Thyroid gland (tissue), 4 donors: Measurements from ENCODE around the gene APOL4. TPM values are rescaled to one million over a fixed set of nuclear protein-coding genes. Genes with fewer than 3 reads are reported as not detected.

Source experiments
- DNase-seq, 2 donors: peaks; one replicate each; pipeline ENCODE4 v3.0.0-alpha.2; 2019
- H3K27ac ChIP-seq, 3 donors: fragments of 200-600 bp; sonication (generic); 1 replicate in 2 of 3; 2 replicates in 1 of 3; pipeline ENCODE4 v1.5.1; 2016 to 2019; ENCODE audit warnings: mild to moderate bottlenecking in 1 of 3, moderate library complexity in 1 of 3
- H3K27me3 ChIP-seq: fragments of 200-600 bp; sonication (generic); one replicate; pipeline ENCODE4 v1.5.1; 2019
- H3K36me3 ChIP-seq, 2 donors: fragments of 200-600 bp; sonication (generic); one replicate each; pipeline ENCODE4 v1.5.1; 2016 to 2019
- H3K4me1 ChIP-seq, 2 donors: fragments of 200-600 bp; sonication (generic); one replicate each; pipeline ENCODE4 v1.5.1; 2017 to 2019
- H3K4me3 ChIP-seq, 3 donors: fragments of 200-600 bp; sonication (generic); replicated peaks in 1 of 3; 1 replicate in 2 of 3; 2 replicates in 1 of 3; pipeline ENCODE4 v1.5.1; 2016; ENCODE audit warnings: mild to moderate bottlenecking in 1 of 3
- H3K9me3 ChIP-seq: fragments of 200-600 bp; sonication (generic); one replicate; pipeline ENCODE4 v1.5.1; 2017
- POLR2A ChIP-seq, 2 donors: fragments of 450-650 bp; IDR thresholded peaks; one replicate each; pipeline ENCODE4 v1.6.1; 2017; ENCODE audit warnings: antibody characterized with exemption in 2 of 2, mild to moderate bottlenecking in 2 of 2, moderate library complexity in 1 of 2
- WGBS, 2 donors: methylation state at CpG; one replicate each; pipeline ENCODE4 v1.1.5; 2017; 5-methylcytosine and 5-hydroxymethylcytosine counted together
- intact Hi-C: fragments of 100-400 bp; cut with DNase I; formaldehyde crosslinking; loops from one replicate; pipeline ENCODE4 v1.15.1; 2023
- total RNA-seq, 4 donors: library from RNA; depleted of rRNA; stranded (reverse); fragments of >200 nt; gene quantifications; one replicate each; pipeline ENCODE4 v1.2.3, GENCODE V29; 2016
- TF ChIP-seq, protein P1 (sequence below), 6 experiments: fragments of 200-600 bp in 3 of 6; fragments of 450-650 bp in 3 of 6; sonication (generic) in 3 of 6; IDR thresholded peaks; one replicate each; pipeline ENCODE4 v1.5.1; 2016 to 2019; ENCODE audit warnings: antibody characterized with exemption in 6 of 6, mild to moderate bottlenecking in 2 of 6, inconsistent platforms in 1 of 6, moderate library complexity in 1 of 6

The APOL4 gene
- total RNA-seq, 4 donors from 2014 or later = 5.8 to 16.1 (median 7.5) TPM; not detected in 1

DNA sequence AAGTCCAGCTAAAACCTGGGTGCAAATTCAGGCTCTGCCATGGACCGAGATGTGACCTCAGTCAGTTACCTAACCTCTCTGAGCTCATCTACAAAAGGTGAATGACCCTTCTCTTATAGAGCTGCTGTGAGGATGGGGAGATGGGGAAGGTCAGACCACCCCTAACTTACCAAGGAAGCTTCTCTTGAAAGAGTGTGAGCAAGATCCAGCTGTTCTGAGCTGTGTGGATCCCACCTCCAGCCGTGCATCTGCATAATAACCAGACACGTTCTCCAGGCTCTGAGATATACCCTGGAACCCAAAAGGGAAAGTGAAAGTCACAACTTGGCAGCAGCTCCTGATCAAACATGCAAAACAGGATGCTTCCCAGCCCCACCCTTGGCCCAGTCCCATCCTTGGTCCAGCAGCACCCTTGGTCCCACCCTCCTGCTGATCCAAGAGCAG, 41.1 kb downstream of the APOL4 start, which contains the start of gene APOL3:
Gene APOL3, minus strand, starts transcription at position 257 of the 444 bp plus-strand sequence. CDS start 11,700 bp downstream, outside the sequence.
- peak in 1 of 2 donors; percentile 60 for TF ChIP-seq POLR2A (IDR thresholded peaks at IDR 0.05)
- TF ChIP-seq, protein P1, sequence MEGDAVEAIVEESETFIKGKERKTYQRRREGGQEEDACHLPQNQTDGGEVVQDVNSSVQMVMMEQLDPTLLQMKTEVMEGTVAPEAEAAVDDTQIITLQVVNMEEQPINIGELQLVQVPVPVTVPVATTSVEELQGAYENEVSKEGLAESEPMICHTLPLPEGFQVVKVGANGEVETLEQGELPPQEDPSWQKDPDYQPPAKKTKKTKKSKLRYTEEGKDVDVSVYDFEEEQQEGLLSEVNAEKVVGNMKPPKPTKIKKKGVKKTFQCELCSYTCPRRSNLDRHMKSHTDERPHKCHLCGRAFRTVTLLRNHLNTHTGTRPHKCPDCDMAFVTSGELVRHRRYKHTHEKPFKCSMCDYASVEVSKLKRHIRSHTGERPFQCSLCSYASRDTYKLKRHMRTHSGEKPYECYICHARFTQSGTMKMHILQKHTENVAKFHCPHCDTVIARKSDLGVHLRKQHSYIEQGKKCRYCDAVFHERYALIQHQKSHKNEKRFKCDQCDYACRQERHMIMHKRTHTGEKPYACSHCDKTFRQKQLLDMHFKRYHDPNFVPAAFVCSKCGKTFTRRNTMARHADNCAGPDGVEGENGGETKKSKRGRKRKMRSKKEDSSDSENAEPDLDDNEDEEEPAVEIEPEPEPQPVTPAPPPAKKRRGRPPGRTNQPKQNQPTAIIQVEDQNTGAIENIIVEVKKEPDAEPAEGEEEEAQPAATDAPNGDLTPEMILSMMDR (IDR thresholded peaks at IDR 0.05) = no peak
- no peaks in the 10 kb centered on the region for H3K27me3 ChIP-seq
- H3K36me3 ChIP-seq = no peaks in the 10 kb centered on the region
- H3K27ac ChIP-seq = peak within 1 kb of the TSS; percentile 44 to 85 (median 85)
- intact Hi-C loops = no loop called here
- DNase-seq = peak; percentile 53 to 57
- 51 to 56% methylated on average over 3 of the region's 3 CpGs for WGBS, 2 donors
- H3K4me1 ChIP-seq = peaks cover 4 to 24% of the 10 kb centered on the region in 2 donors
- H3K4me3 ChIP-seq = peak within 1 kb of the TSS; percentile 4 to 32 (median 12)
- H3K9me3 ChIP-seq = no peaks in the 10 kb centered on the region

DNA sequence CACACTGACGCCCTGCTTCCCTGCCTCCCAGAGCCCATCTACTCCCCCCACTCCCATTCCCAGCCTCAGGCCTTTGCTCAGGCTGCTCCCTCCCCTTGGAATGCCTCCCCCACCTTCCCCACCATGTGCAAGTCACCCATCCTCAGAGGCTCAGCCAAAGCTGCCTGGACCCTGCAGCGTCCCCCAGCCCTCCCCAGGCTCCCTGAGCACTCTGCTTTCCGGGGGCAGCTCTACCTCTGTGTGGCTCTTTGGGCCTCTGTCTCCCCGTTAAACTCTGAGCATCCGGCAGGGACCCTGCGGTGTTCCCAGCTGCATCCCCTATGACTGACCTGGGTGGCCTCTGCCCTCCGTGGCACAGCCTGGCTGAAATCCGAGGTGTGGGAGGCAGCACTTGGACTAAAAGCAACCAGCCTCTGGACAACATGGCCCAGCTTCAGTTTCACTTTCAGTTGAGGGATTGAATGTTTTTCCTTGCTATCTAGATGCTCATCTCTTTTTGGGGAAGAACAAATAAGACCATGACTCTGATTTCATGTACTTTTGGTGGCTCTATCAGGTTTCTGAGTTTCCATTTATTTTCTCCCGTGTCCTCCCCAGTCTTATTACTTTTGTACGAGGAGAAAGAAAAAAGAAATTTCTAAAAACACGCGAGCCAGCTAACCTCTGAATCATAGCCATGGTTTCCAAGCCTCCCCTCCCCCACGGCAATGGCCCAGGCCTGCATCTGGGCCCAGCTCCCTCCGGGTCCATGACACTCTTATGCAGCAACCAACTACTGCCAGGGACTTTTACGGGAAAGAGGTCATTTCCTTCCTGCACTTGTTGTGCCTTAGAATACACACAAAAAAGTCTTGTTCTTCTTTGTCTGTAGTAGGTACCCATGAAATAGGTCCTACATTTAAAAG, 44.8 kb downstream of the APOL4 start:
- Histone ChIP-seq H3K27ac (peak overlapping the region; percentile 85 to 91 (median 85)), H3K4me1 (peaks cover 13 to 40% of the 10 kb centered on the region in 2 donors), H3K36me3 (no peaks in the 10 kb centered on the region), H3K4me3 (peak overlapping the region in 1 of 3 donors; percentile 29), H3K27me3 (no peaks in the 10 kb centered on the region), H3K9me3 (no peaks in the 10 kb centered on the region)
- TF ChIP-seq POLR2A (IDR thresholded peaks at IDR 0.05) = peak in 1 of 2 donors; percentile 31
- TF ChIP-seq, protein P1 (IDR thresholded peaks at IDR 0.05) = no peak
- DNase-seq = peak; percentile 74 to 76
- WGBS, 2 donors = 37 to 41% methylated on average over 15 of the region's 15 CpGs
- intact Hi-C loops = no loop called here

GRCh38 chr22:36156119-36156514, 45.5 kb downstream of the APOL4 start:
- TF ChIP-seq, protein P1 (IDR thresholded peaks at IDR 0.05) = no peak
- TF ChIP-seq POLR2A (IDR thresholded peaks at IDR 0.05) = no peak
- Histone ChIP-seq H3K4me1 (peaks cover 13 to 40% of the 10 kb centered on the region in 2 donors), H3K4me3 (peak overlapping the region in 1 of 3 donors; percentile 29), H3K27ac (peak overlapping the region; percentile 85 to 91 (median 85)), H3K9me3 (no peaks in the 10 kb centered on the region), H3K27me3 (no peaks in the 10 kb centered on the region), H3K36me3 (no peaks in the 10 kb centered on the region)
- WGBS, 2 donors = 72 to 77% methylated on average over 8 of the region's 8 CpGs
- no peak for DNase-seq
- intact Hi-C loops = no loop called here

- Histone ChIP-seq H3K36me3 (no peaks in the 10 kb centered on the region), H3K9me3 (no peaks in the 10 kb centered on the region), H3K4me1 (peaks cover 14 to 38% of the 10 kb centered on the region in 2 donors), H3K4me3 (no peak overlapping the region), H3K27ac (peak overlapping the region; percentile 85 to 91 (median 85)), H3K27me3 (no peaks in the 10 kb centered on the region)
- DNase-seq = peak; percentile 22 to 29
- peak in 1 of 2 donors; percentile 34 for TF ChIP-seq POLR2A (IDR thresholded peaks at IDR 0.05)
- TF ChIP-seq, protein P1 (IDR thresholded peaks at IDR 0.05) = no peak
- intact Hi-C loops = no loop called here
- WGBS, 2 donors = 39 to 48% methylated on average over 7 of the region's 7 CpGs
These were observed 45.9 kb downstream of the APOL4 start for GRCh38 chr22:36155702-36156101.
